Epithelial cell of proximal tubule (primary cell): Measurements from ENCODE around the gene MPDU1. TPM values are rescaled to one million over a fixed set of nuclear protein-coding genes. Genes with fewer than 3 reads are reported as not detected.
"Not testable (repeated sequence)": the region's sequence is repeated elsewhere in the genome, so short reads cannot be mapped to it uniquely, and the experiment has no call there.

Experiments used
- DNase-seq: peaks from one replicate; pipeline ENCODE4 v3.0.0-alpha.2; 2011; ENCODE audit warnings: low read depth
- H3K4me3 ChIP-seq: 2 replicates; pipeline ENCODE4 v1.5.1; 2011; ENCODE audit warnings: low read depth, mild to moderate bottlenecking, low read length
- total RNA-seq: library from RNA; depleted of rRNA; stranded (reverse); fragments of >200 nt; gene quantifications from 2 replicates; pipeline ENCODE4 v1.2.3, GENCODE V29; 2015
- TF ChIP-seq, protein P1 (sequence below): conservative IDR thresholded peaks from 2 replicates; pipeline ENCODE4 v1.5.1; 2012; ENCODE audit warnings: low read depth, mild to moderate bottlenecking, low read length

MPDU1 gene
- total RNA-seq, 1 donor from 2014 or later: 236 TPM

DNA sequence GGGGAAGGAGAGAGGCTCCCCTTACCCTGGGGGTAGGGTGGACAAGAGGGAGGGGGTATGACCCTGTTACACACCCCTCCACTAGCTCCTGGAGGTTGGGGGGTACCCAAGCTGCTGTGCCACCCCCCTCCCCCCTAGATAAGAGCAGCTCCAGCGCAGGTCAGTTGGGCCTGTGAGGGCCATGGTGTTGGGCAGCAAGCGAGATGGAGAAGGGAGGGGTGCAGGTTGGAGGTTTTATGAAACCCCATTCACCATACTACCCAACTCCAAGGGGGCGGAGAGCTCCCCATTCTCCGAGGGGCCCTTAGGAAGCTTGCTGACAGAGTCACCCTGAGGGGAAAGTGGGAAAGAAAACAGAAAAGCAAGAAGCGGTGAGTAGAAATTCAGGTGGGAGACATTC lies 7.9 kb downstream of the MPDU1 start:
- TF ChIP-seq, protein P1, sequence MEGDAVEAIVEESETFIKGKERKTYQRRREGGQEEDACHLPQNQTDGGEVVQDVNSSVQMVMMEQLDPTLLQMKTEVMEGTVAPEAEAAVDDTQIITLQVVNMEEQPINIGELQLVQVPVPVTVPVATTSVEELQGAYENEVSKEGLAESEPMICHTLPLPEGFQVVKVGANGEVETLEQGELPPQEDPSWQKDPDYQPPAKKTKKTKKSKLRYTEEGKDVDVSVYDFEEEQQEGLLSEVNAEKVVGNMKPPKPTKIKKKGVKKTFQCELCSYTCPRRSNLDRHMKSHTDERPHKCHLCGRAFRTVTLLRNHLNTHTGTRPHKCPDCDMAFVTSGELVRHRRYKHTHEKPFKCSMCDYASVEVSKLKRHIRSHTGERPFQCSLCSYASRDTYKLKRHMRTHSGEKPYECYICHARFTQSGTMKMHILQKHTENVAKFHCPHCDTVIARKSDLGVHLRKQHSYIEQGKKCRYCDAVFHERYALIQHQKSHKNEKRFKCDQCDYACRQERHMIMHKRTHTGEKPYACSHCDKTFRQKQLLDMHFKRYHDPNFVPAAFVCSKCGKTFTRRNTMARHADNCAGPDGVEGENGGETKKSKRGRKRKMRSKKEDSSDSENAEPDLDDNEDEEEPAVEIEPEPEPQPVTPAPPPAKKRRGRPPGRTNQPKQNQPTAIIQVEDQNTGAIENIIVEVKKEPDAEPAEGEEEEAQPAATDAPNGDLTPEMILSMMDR: no peak
- no peak overlapping the region for H3K4me3 ChIP-seq
- no peak for DNase-seq

DNA sequence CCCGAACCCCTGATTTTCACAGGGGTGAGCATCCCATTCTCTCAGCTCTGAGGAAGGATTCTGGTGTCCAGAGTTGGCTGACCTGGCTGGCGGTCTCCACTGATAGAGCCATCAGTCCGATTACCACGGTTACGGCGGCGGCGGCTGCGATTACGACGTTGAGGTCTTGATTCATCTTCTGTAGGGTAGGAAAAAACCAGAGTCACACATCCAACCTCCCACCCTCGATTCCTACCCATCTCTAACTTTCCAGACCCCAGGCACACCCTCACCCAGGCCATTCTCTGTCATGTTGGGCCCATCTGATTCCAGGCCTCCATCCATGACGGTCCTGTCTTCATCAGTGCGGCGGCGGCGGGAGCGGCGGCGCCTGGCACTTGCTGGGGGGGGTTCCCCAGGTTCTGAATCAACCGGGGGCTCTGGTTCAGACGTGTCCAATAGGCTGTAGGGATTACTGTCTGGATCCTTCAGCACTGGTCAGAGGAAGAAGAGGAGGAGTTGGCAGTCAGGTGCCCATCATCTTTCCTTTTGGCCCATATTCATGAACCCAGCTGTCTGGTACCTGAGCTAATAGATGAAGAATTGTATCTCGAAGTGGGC lies 8.9 kb downstream of the MPDU1 start:
- TF ChIP-seq, protein P1: no peak
- no peak for DNase-seq
- no peak overlapping the region for H3K4me3 ChIP-seq

DNA sequence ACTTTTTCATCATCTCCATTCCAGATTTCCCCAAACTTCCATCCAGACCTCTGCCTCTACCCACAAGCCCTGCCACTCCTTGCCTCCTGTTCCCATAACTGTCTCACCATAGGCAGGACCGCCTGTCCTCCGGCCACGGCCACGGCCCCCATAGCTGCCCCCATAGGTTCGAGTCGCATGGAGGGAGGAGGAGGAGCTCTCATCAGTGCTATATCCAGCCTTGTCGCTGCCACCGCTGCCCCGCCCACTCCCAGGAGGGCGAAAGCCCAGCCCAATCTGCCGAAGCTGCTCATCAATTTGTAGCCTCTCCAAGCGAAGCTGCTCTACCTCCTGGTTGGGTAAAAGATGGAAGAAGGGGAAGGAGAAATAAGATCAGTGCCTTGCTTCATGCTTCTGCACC lies 9.6 kb downstream of the MPDU1 start:
- no peak overlapping the region for H3K4me3 ChIP-seq

DNA sequence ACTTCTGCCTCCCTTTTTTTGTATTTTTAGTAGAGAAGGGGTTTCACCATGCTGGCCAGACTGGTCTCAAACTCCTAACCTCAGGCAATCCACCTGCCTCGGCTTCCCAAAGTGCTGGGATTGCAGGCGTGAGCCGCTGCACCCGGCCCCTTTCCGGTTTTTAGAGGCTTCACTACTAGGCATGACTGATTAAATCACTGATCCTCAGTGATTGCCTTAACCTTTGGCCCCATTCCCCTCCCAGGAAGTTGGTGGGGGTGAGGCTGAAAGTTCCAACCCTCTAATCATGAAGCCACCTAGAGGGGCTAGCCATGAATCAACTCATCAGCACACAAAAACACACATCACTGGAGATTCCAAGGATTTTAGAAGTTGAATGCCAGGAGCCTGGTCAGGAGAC lies 13.9 kb downstream of the MPDU1 start:
- H3K4me3 ChIP-seq, DNase-seq: not testable (repeated sequence)

More for the DNA sequence above, 9.6 kb downstream of the MPDU1 start:
- TF ChIP-seq, protein P1: no peak
- DNase-seq: no peak

DNA sequence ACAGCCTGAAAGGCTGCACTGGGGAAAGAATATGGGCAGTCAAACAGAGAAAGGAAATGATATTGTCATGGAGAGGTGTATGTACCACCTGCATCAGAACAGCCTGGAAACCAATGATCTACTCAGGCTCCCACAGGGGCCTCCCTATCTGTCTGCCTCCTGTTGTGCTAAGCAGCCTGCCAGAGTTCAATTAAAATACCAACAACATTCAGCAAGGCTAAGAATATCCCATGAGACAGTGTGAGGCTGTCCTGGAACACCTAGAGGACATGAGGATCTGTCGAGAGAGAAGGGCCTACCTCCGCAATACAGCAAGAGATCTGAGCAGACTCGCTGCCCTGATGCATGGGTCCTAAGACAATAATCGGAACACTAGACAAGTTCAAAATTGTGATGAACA lies 22.6 kb downstream of the MPDU1 start:
- no peak overlapping the region for H3K4me3 ChIP-seq
- TF ChIP-seq, protein P1: no peak
- no peak for DNase-seq

DNA sequence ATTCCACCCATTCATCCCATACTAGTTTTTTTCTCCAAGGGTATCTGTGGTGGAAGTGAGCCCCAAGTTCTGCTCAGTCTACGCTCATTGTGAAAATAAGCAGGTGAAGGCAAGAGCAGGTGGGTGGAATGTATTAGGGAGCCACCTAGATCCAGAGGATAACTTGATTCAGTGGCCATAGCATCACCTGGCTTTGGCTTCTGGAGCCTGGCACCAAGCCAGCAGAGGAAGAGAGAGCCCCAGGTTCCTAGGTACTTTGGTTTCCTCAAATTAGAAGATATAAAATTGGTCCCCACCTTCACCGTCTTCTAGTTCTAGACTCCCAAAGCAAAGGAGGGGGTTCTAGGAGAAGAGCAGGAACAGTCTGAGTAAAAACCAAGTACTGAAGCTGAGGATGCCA lies 27.0 kb downstream of the MPDU1 start:
- DNase-seq: no peak
- TF ChIP-seq, protein P1: no peak
- H3K4me3 ChIP-seq: no peak overlapping the region

DNA sequence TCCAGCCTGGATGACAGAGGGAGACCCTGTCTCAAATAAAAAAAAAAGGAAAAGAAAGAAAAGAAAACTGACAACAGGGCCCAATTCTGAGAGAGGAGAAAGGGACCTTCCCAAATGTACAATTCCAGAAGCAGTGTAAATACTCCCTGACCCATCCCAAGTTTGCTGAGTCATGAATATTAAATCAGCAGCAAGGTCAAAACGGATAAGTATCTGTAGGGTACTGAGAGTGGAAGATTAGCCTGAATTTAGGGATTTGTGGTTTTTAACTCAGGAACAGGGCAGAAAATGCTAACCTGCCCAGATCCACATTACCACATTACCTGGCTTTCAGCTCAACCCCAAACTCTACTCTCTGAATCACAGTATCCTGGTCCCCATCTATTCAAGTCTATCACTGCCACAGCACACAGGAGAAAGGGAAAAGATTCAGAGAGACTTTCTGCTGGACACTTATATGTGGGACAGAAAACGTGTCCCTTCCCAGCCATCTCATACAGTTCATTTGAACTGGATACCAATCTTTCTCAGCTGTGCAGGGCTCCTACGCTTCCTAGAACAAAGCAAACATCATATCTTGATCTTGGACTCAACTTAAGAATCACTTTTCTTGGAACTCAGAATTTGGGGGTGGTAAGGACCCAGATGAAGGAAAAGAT lies 28.1 kb downstream of the MPDU1 start:
- H3K4me3 ChIP-seq: no peak overlapping the region
- no peak for DNase-seq
- TF ChIP-seq, protein P1: no peak
